ENCODE data around the gene ANKRD28. TPM values are rescaled to one million over a fixed set of nuclear protein-coding genes. Genes with fewer than 3 reads are reported as not detected.
"Not testable (repeated sequence)": the region's sequence is repeated elsewhere in the genome, so short reads cannot be mapped to it uniquely, and the experiment has no call there.

ANKRD28 gene
- total and polyA plus RNA-seq, 3 experiments from 2014 or later, result 11.2 to 41.5 (median 40.2) TPM

- Mint-ChIP-seq H3K36me3 (peaks cover 32 to 34% (median 32%) of the 10 kb centered on the region in 3 donors), H3K4me1 (peaks cover 34 to 46% (median 42%) of the 10 kb centered on the region in 3 donors), H3K27ac (peak overlapping the region in 3 of 8 donors; percentile 41 to 81 (median 55))
- DNase-seq; H3K36me3 ChIP-seq (ENCODE audit: insufficient read depth, low read length); H3K4me1 ChIP-seq (ENCODE audit: insufficient read depth, low read length); H3K27me3 ChIP-seq (ENCODE audit: insufficient read depth, low read length, poor library complexity, severe bottlenecking); H3K27me3 Mint-ChIP-seq; H3K9me3 Mint-ChIP-seq; CTCF ChIA-PET; H3K27ac ChIP-seq (ENCODE audit: low read depth, low read length); POLR2A ChIA-PET; H3K4me3 Mint-ChIP-seq; H3K9me3 ChIP-seq (ENCODE audit: low read length); H3K4me3 ChIP-seq (ENCODE audit: low read length): not testable (repeated sequence)
Measured at GRCh38 chr3:15745896-15746295, 51.9 kb downstream of the ANKRD28 start.

- Histone ChIP-seq H3K4me3 (ENCODE audit: low read length) (no peak overlapping the region), H3K27me3 (ENCODE audit: insufficient read depth, low read length, poor library complexity, severe bottlenecking) (no peaks in the 10 kb centered on the region), H3K36me3 (ENCODE audit: insufficient read depth, low read length) (no peaks in the 10 kb centered on the region), H3K27ac (ENCODE audit: low read depth, low read length) (no peak overlapping the region), H3K4me1 (ENCODE audit: insufficient read depth, low read length) (no peaks in the 10 kb centered on the region), H3K9me3 (ENCODE audit: low read length) (peaks cover 6% of the 10 kb centered on the region)
- H3K27ac Mint-ChIP-seq, result no peak overlapping the region
- CTCF ChIA-PET, result no interaction called here
- H3K36me3 Mint-ChIP-seq, result peaks cover 37 to 43% (median 37%) of the 10 kb centered on the region in 3 donors
- POLR2A ChIA-PET, result no interaction called here
- H3K4me3 Mint-ChIP-seq, result no peak overlapping the region
- DNase-seq, result no peak
- peaks cover 11 to 23% (median 16%) of the 10 kb centered on the region in 5 donors for H3K9me3 Mint-ChIP-seq
- peaks cover 34 to 43% (median 42%) of the 10 kb centered on the region in 3 donors for H3K4me1 Mint-ChIP-seq
- H3K27me3 Mint-ChIP-seq, result no peaks in the 10 kb centered on the region
Measured at GRCh38 chr3:15744176-15744575, 53.6 kb downstream of the ANKRD28 start.

- ChIA-PET CTCF (no interaction called here), POLR2A (no interaction called here)
- no peak for DNase-seq
- no peaks in the 10 kb centered on the region for H3K36me3 ChIP-seq (ENCODE audit: insufficient read depth, low read length)
- H3K4me3 ChIP-seq (ENCODE audit: low read length), result no peak overlapping the region
- no peak overlapping the region for H3K4me3 Mint-ChIP-seq
- H3K27ac ChIP-seq (ENCODE audit: low read depth, low read length), result no peak overlapping the region
- peaks cover 11% of the 10 kb centered on the region for H3K9me3 ChIP-seq (ENCODE audit: low read length)
- H3K36me3 Mint-ChIP-seq, result peaks cover 39 to 48% (median 40%) of the 10 kb centered on the region in 3 donors
- no peaks in the 10 kb centered on the region for H3K27me3 Mint-ChIP-seq
- no peaks in the 10 kb centered on the region for H3K4me1 ChIP-seq (ENCODE audit: insufficient read depth, low read length)
- no peaks in the 10 kb centered on the region for H3K27me3 ChIP-seq (ENCODE audit: insufficient read depth, low read length, poor library complexity, severe bottlenecking)
- peak overlapping the region in 5 of 8 donors; percentile 20 to 74 (median 43) for H3K27ac Mint-ChIP-seq
- H3K9me3 Mint-ChIP-seq, result peaks cover 16 to 29% (median 21%) of the 10 kb centered on the region in 5 donors
- peaks cover 33 to 41% (median 40%) of the 10 kb centered on the region in 3 donors for H3K4me1 Mint-ChIP-seq
Measured at GRCh38 chr3:15743587-15744009, 54.2 kb downstream of the ANKRD28 start.

GRCh38 chr3:15742236-15742635 is 55.5 kb downstream of the ANKRD28 start:
- H3K36me3 ChIP-seq (ENCODE audit: insufficient read depth, low read length); CTCF ChIA-PET; H3K4me1 ChIP-seq (ENCODE audit: insufficient read depth, low read length); H3K4me3 ChIP-seq (ENCODE audit: low read length); H3K27me3 Mint-ChIP-seq; H3K27me3 ChIP-seq (ENCODE audit: insufficient read depth, low read length, poor library complexity, severe bottlenecking); H3K27ac ChIP-seq (ENCODE audit: low read depth, low read length); H3K27ac Mint-ChIP-seq; DNase-seq; H3K4me3 Mint-ChIP-seq: not testable (repeated sequence)
- POLR2A ChIA-PET, result interaction anchor here (0.6 kb wide), 1 partner anchor 22 kb away, joined by 3 read pairs; no protein-coding TSS in a partner anchor
- Mint-ChIP-seq H3K4me1 (peaks cover 24 to 28% (median 27%) of the 10 kb centered on the region in 3 donors), H3K9me3 (peaks cover 16 to 38% (median 30%) of the 10 kb centered on the region in 5 donors), H3K36me3 (peaks cover 31 to 58% (median 44%) of the 10 kb centered on the region in 3 donors)
- H3K9me3 ChIP-seq (ENCODE audit: low read length), result peaks cover 12% of the 10 kb centered on the region

GRCh38 chr3:15738616-15739005 is 59.2 kb downstream of the ANKRD28 start:
- H3K27me3 Mint-ChIP-seq; H3K27me3 ChIP-seq (ENCODE audit: insufficient read depth, low read length, poor library complexity, severe bottlenecking); H3K36me3 ChIP-seq (ENCODE audit: insufficient read depth, low read length); POLR2A ChIA-PET; H3K4me1 ChIP-seq (ENCODE audit: insufficient read depth, low read length); H3K27ac ChIP-seq (ENCODE audit: low read depth, low read length); H3K4me3 Mint-ChIP-seq; CTCF ChIA-PET; H3K4me1 Mint-ChIP-seq; DNase-seq; H3K4me3 ChIP-seq (ENCODE audit: low read length): not testable (repeated sequence)
- Mint-ChIP-seq H3K9me3 (peaks cover 16 to 36% (median 30%) of the 10 kb centered on the region in 5 donors), H3K27ac (peak overlapping the region in 1 of 8 donors; percentile 54), H3K36me3 (peaks cover 28 to 68% (median 53%) of the 10 kb centered on the region in 3 donors)
- H3K9me3 ChIP-seq (ENCODE audit: low read length), result peaks cover 12% of the 10 kb centered on the region

GRCh38 chr3:15731024-15731423 is 66.8 kb downstream of the ANKRD28 start:
- Histone ChIP-seq H3K27ac (ENCODE audit: low read depth, low read length) (no peak overlapping the region), H3K36me3 (ENCODE audit: insufficient read depth, low read length) (peaks cover 10% of the 10 kb centered on the region), H3K27me3 (ENCODE audit: insufficient read depth, low read length, poor library complexity, severe bottlenecking) (no peaks in the 10 kb centered on the region), H3K9me3 (ENCODE audit: low read length) (no peaks in the 10 kb centered on the region), H3K4me1 (ENCODE audit: insufficient read depth, low read length) (no peaks in the 10 kb centered on the region), H3K4me3 (ENCODE audit: low read length) (no peak overlapping the region)
- Mint-ChIP-seq H3K27me3 (no peaks in the 10 kb centered on the region), H3K4me3 (no peak overlapping the region), H3K27ac (peak overlapping the region in 1 of 8 donors; percentile 21), H3K36me3 (peaks cover 0 to 72% (median 21%) of the 10 kb centered on the region in 3 donors), H3K9me3 (no peaks in the 10 kb centered on the region), H3K4me1 (peaks cover 3 to 4% (median 4%) of the 10 kb centered on the region in 3 donors)
- CTCF ChIA-PET, result no interaction called here
- DNase-seq, result no peak
- POLR2A ChIA-PET, result interaction anchor here (0.5 kb wide), 1 partner anchor 16 kb away, joined by 4 read pairs; no protein-coding TSS in a partner anchor

- Histone ChIP-seq H3K4me3 (ENCODE audit: low read length) (no peak overlapping the region), H3K4me1 (ENCODE audit: insufficient read depth, low read length) (no peaks in the 10 kb centered on the region), H3K36me3 (ENCODE audit: insufficient read depth, low read length) (no peaks in the 10 kb centered on the region), H3K27me3 (ENCODE audit: insufficient read depth, low read length, poor library complexity, severe bottlenecking) (no peaks in the 10 kb centered on the region), H3K9me3 (ENCODE audit: low read length) (no peaks in the 10 kb centered on the region), H3K27ac (ENCODE audit: low read depth, low read length) (no peak overlapping the region)
- ChIA-PET CTCF (no interaction called here), POLR2A (no interaction called here)
- Mint-ChIP-seq H3K36me3 (peaks cover 0 to 61% (median 22%) of the 10 kb centered on the region in 3 donors), H3K4me1 (peaks cover 3 to 5% (median 4%) of the 10 kb centered on the region in 3 donors), H3K9me3 (no peaks in the 10 kb centered on the region), H3K27me3 (no peaks in the 10 kb centered on the region), H3K27ac (peak overlapping the region in 1 of 8 donors; percentile 55), H3K4me3 (no peak overlapping the region)
- DNase-seq, result no peak
Measured at GRCh38 chr3:15728766-15729165, 69.0 kb downstream of the ANKRD28 start.

GRCh38 chr3:15726881-15727280 is 70.9 kb downstream of the ANKRD28 start:
- Histone ChIP-seq H3K9me3 (ENCODE audit: low read length) (no peaks in the 10 kb centered on the region), H3K4me1 (ENCODE audit: insufficient read depth, low read length) (no peaks in the 10 kb centered on the region), H3K27me3 (ENCODE audit: insufficient read depth, low read length, poor library complexity, severe bottlenecking) (no peaks in the 10 kb centered on the region), H3K27ac (ENCODE audit: low read depth, low read length) (no peak overlapping the region), H3K36me3 (ENCODE audit: insufficient read depth, low read length) (no peaks in the 10 kb centered on the region), H3K4me3 (ENCODE audit: low read length) (no peak overlapping the region)
- H3K9me3 Mint-ChIP-seq, result no peaks in the 10 kb centered on the region
- H3K4me3 Mint-ChIP-seq, result no peak overlapping the region
- peaks cover 3 to 5% (median 4%) of the 10 kb centered on the region in 3 donors for H3K4me1 Mint-ChIP-seq
- CTCF ChIA-PET, result no interaction called here
- DNase-seq, result no peak
- H3K27ac Mint-ChIP-seq, result no peak overlapping the region
- no peaks in the 10 kb centered on the region for H3K27me3 Mint-ChIP-seq
- H3K36me3 Mint-ChIP-seq, result peaks cover 0 to 62% (median 26%) of the 10 kb centered on the region in 3 donors
- POLR2A ChIA-PET, result no interaction called here
